Activated CD4-positive, alpha-beta memory T cell treated with anti-CD3 and anti-CD28 coated beads, Interleukin-2, amount 10 ng/mL, durations not matched to agents 7 days and 5 days (primary cell): ENCODE results near the gene NHSL1. TPM values are rescaled to one million over a fixed set of nuclear protein-coding genes. Genes with fewer than 3 reads are reported as not detected.

ENCODE experiments used
- CTCF ChIA-PET: fragments of 350-600 bp; sonication (Branson Sonifier 250); formaldehyde crosslinking; loops from one replicate; lab custom pipeline; 2021; ENCODE audit warnings: antibody characterized with exemption, inconsistent platforms; lab: Charles Lee
- POLR2A ChIA-PET: fragments of 350-600 bp; sonication (Branson Sonifier 250); formaldehyde crosslinking; loops from one replicate; lab custom pipeline; 2021; ENCODE audit warnings: antibody characterized with exemption; lab: Charles Lee
- DNase-seq: peaks from one replicate; pipeline ENCODE4 v3.0.0-alpha.2; 2020
- H3K27ac Mint-ChIP-seq: one replicate; pipeline ENCODE4 v1.8.0; 2021; ENCODE audit warnings: mild to moderate bottlenecking, mixed read lengths
- H3K27me3 Mint-ChIP-seq: one replicate; pipeline ENCODE4 v1.8.0; 2021; ENCODE audit warnings: mixed read lengths
- H3K36me3 Mint-ChIP-seq: one replicate; pipeline ENCODE4 v1.8.0; 2021; ENCODE audit warnings: low read depth, mixed read lengths
- H3K4me1 Mint-ChIP-seq: one replicate; pipeline ENCODE4 v1.8.0; 2021; ENCODE audit warnings: mixed read lengths
- H3K4me3 Mint-ChIP-seq: one replicate; pipeline ENCODE4 v1.8.0; 2021; ENCODE audit warnings: mild to moderate bottlenecking, mixed read lengths
- H3K9me3 Mint-ChIP-seq: one replicate; pipeline ENCODE4 v1.8.0; 2021; ENCODE audit warnings: mixed read lengths
- total RNA-seq, 2 experiments: library from RNA; stranded (reverse); gene quantifications; one replicate each; pipeline ENCODE4 v1.2.3, GENCODE V29; 2021

NHSL1 gene
- total RNA-seq, 2 experiments from 2014 or later, result 1.0 to 1.4 TPM

- DNase-seq, result no peak
- Mint-ChIP-seq H3K36me3 (peaks cover 2% of the 10 kb centered on the region), H3K27ac (no peak overlapping the region), H3K4me3 (no peak overlapping the region), H3K9me3 (no peaks in the 10 kb centered on the region), H3K4me1 (peaks cover 7% of the 10 kb centered on the region), H3K27me3 (peaks cover under 1% of the 10 kb centered on the region)
- CTCF ChIA-PET, result interaction anchor here (0.5 to 8.6 kb wide), 3 partner anchors 85 to 311 kb away, joined by 3 to 91 read pairs (median 74); no protein-coding TSS in a partner anchor
- POLR2A ChIA-PET, result no interaction called here
Measured at GRCh38 chr6:138424004-138424904, 75.0 kb downstream of the NHSL1 start.

DNA sequence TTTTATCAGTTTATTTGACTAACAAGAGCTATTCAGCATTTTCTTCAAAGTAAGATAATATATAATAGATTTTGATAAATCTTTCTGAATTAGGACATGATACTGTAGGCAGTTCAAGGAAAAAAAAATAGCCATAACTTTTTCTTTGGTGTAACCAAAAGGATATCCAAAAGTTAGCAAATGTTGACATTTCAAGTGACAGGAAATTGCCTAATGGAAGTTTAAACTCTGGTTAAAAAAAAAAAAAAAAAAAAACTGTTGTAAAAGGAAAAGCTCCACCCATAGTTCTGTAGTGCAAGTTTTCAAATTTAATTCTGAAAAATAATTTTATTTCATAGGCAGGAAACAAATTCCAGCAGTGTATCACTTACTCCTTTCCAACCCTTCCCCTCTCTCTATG, 76.4 kb downstream of the NHSL1 start:
- no peaks in the 10 kb centered on the region for H3K27me3 Mint-ChIP-seq
- peaks cover 16% of the 10 kb centered on the region for H3K36me3 Mint-ChIP-seq
- no peak overlapping the region for H3K4me3 Mint-ChIP-seq
- no peaks in the 10 kb centered on the region for H3K9me3 Mint-ChIP-seq
- DNase-seq, result no peak
- peaks cover 7% of the 10 kb centered on the region for H3K4me1 Mint-ChIP-seq
- no peak overlapping the region for H3K27ac Mint-ChIP-seq
- ChIA-PET CTCF (interaction anchor here (0.8 to 8.6 kb wide), 2 partner anchors 19 to 95 kb away, joined by 6 to 74 read pairs; partner anchors contain the start of gene HEBP2), POLR2A (interaction anchor here (0.6 kb wide), 1 partner anchor 84 kb away, joined by 3 read pairs; no protein-coding TSS in a partner anchor)

DNA sequence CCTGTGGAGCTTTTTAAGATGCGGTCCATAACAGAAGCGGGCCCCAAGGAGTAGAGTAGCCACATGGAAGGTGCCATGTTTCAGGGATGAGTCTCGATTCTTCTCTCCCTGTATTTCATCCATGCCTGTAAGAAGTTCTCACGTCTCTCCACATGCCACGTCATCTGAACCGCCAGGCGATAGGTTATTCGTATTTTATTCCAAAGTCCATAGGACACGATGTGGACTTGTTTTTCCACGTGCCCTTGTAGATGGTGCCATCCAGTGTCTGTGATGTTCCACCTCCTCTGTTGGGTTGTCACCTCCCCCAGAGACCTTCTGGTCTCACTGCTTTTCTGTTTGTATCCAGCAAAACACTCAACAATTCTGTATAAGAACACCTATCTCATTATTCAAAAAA, 77.7 kb downstream of the NHSL1 start:
- no peak overlapping the region for H3K27ac Mint-ChIP-seq

GRCh38 chr6:138421089-138421488, 78.2 kb downstream of the NHSL1 start:
- Mint-ChIP-seq H3K9me3 (no peaks in the 10 kb centered on the region), H3K4me1 (peaks cover 7% of the 10 kb centered on the region), H3K27me3 (no peaks in the 10 kb centered on the region), H3K36me3 (peaks cover 25% of the 10 kb centered on the region), H3K27ac (no peak overlapping the region), H3K4me3 (no peak overlapping the region)
- DNase-seq, result no peak
- ChIA-PET POLR2A (no interaction called here), CTCF (no interaction called here)

More for the DNA sequence above, 77.7 kb downstream of the NHSL1 start:
- H3K36me3 Mint-ChIP-seq, result peaks cover 23% of the 10 kb centered on the region
- POLR2A ChIA-PET, result no interaction called here
- DNase-seq, result no peak
- H3K4me3 Mint-ChIP-seq, result no peak overlapping the region
- CTCF ChIA-PET, result no interaction called here
- H3K4me1 Mint-ChIP-seq, result peaks cover 7% of the 10 kb centered on the region
- H3K27me3 Mint-ChIP-seq, result no peaks in the 10 kb centered on the region
- no peaks in the 10 kb centered on the region for H3K9me3 Mint-ChIP-seq

DNA sequence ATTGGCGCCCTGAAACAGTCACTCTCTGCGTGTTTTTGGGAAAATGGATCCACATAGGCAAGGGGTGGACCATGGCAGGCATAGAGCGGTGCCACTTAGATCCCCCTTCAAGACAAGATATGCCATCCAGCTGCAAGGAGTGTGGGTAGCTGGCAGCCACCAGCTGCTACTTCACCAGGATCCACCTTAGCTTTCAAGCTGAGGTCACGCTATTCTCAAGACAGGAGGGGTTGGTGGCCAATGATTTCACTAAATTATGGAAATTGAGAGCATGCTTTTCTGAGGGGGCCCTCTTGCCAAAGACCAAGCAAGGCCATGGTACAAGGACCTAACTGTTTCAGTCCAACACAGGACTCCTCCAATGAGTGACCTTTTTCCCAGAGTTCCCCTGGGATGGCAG, 78.9 kb downstream of the NHSL1 start:
- no peaks in the 10 kb centered on the region for H3K27me3 Mint-ChIP-seq
- H3K27ac Mint-ChIP-seq, result no peak overlapping the region
- peaks cover 27% of the 10 kb centered on the region for H3K36me3 Mint-ChIP-seq
- H3K9me3 Mint-ChIP-seq, result no peaks in the 10 kb centered on the region
- CTCF ChIA-PET, result interaction anchor here (1.0 kb wide), 1 partner anchor 14 kb away, joined by 3 read pairs; no protein-coding TSS in a partner anchor
- no peak for DNase-seq
- H3K4me3 Mint-ChIP-seq, result no peak overlapping the region
- peaks cover 7% of the 10 kb centered on the region for H3K4me1 Mint-ChIP-seq
- POLR2A ChIA-PET, result no interaction called here

DNA sequence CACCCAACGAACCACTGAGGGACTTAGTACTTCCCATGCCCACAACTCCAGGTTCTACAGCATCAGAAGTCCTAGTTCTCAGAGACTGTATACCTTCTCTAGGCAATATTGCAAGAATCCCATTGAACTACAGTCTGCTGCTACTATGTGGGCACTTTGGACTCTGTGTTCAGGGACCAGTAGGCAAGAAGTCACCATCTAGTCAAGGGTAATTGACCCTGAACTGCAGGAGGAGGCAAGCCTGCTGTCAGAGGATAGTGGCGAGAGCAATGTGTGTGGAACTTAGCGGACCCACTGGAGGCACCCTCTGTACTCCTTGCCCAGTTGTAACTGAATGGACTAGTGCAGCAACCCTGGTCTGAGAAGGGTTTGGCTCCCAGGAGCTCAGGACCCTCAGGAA, 79.5 kb downstream of the NHSL1 start:
- POLR2A ChIA-PET, result no interaction called here
- no peak for DNase-seq

DNA sequence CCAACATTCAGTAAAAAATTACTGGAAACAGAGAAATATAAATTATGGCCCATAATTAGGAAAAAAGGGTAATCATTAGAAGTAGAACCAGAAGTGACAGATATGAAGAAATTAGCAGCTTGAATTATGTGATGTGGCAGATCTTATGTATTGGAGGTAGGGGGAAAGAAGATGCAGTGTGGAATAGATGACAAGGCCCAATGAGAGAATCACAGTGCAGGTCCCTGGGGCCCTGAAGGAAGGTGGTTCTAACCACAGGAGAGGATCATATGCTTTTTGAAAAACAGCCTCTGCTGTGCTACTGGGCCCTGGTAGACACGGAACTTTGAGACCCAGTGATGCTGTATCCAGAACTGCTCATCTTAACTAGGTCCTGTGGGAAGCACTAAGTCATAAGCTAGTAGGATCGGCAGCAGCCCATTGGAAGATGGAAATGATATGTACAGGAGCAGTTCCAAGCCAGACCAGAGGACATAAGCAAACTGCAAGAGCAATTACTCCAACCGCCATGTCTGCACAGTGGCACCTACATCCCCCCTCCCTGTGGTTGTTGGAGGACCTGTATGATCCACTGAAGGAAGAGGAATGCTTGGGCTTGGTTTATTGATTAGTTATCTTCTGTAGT, 81.1 kb downstream of the NHSL1 start:
- POLR2A ChIA-PET, result interaction anchor here (1.2 kb wide), 1 partner anchor 13 kb away, joined by 3 read pairs; no protein-coding TSS in a partner anchor

More for the DNA sequence above, 79.5 kb downstream of the NHSL1 start:
- H3K9me3 Mint-ChIP-seq, result no peaks in the 10 kb centered on the region
- H3K36me3 Mint-ChIP-seq, result peaks cover 27% of the 10 kb centered on the region
- H3K4me3 Mint-ChIP-seq, result no peak overlapping the region
- peaks cover 7% of the 10 kb centered on the region for H3K4me1 Mint-ChIP-seq
- CTCF ChIA-PET, result interaction anchor here (1.0 kb wide), 1 partner anchor 13 kb away, joined by 3 read pairs; no protein-coding TSS in a partner anchor
- H3K27me3 Mint-ChIP-seq, result no peaks in the 10 kb centered on the region
- no peak overlapping the region for H3K27ac Mint-ChIP-seq

DNA sequence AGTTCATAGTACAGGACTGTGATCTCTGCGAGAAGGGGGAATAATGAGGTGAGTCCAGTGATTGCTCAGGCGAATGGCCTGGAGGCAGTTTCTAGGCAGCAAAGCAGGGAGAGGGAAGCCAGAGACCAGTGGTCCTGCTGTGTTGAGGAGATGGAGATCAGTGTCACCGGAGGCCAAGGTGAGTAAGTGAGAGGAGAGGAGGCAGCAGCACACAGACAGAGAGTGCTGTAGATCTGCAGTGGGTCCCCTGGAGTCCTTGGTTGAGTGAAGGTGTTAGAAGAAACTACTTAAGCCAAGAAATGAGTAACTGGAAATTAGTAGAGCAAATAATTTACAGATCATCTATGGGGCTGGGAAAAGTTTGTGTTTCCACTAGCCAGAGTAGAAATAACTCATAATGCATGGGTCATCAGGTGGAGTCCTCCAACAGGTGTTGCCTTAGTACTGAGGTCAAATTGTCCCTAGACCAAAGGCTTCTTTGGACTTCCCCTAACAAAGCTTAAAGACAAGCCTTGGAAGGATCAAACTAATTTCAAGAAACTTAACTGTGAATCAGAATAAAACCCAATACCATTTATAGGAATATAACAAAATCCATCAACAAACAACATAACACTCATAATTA, 81.7 kb downstream of the NHSL1 start:
- H3K4me1 Mint-ChIP-seq, result peaks cover 3% of the 10 kb centered on the region
- no peak overlapping the region for H3K27ac Mint-ChIP-seq
- peaks cover 46% of the 10 kb centered on the region for H3K36me3 Mint-ChIP-seq
- ChIA-PET CTCF (no interaction called here), POLR2A (interaction anchor here (1.2 kb wide), 1 partner anchor 12 kb away, joined by 3 read pairs; no protein-coding TSS in a partner anchor)
- H3K4me3 Mint-ChIP-seq, result no peak overlapping the region
- H3K9me3 Mint-ChIP-seq, result no peaks in the 10 kb centered on the region
- H3K27me3 Mint-ChIP-seq, result no peaks in the 10 kb centered on the region
- DNase-seq, result no peak

More for the DNA sequence above, 81.1 kb downstream of the NHSL1 start:
- Mint-ChIP-seq H3K36me3 (peaks cover 39% of the 10 kb centered on the region), H3K4me3 (no peak overlapping the region), H3K27me3 (no peaks in the 10 kb centered on the region), H3K27ac (no peak overlapping the region), H3K9me3 (no peaks in the 10 kb centered on the region), H3K4me1 (peaks cover 6% of the 10 kb centered on the region)
- CTCF ChIA-PET, result no interaction called here
- no peak for DNase-seq

GRCh38 chr6:138416206-138416605, 83.1 kb downstream of the NHSL1 start:
- DNase-seq, result no peak
- H3K9me3 Mint-ChIP-seq, result no peaks in the 10 kb centered on the region
- peaks cover 58% of the 10 kb centered on the region for H3K36me3 Mint-ChIP-seq
- no peak overlapping the region for H3K27ac Mint-ChIP-seq
- ChIA-PET POLR2A (no interaction called here), CTCF (interaction anchor here (2.8 kb wide), 1 partner anchor 13 kb away, joined by 6 read pairs; no protein-coding TSS in a partner anchor)
- H3K4me1 Mint-ChIP-seq, result peaks cover 12% of the 10 kb centered on the region
- H3K4me3 Mint-ChIP-seq, result no peak overlapping the region
- no peaks in the 10 kb centered on the region for H3K27me3 Mint-ChIP-seq

GRCh38 chr6:138415125-138415524, 84.2 kb downstream of the NHSL1 start:
- no peaks in the 10 kb centered on the region for H3K9me3 Mint-ChIP-seq
- H3K27me3 Mint-ChIP-seq, result no peaks in the 10 kb centered on the region
- peaks cover 65% of the 10 kb centered on the region for H3K36me3 Mint-ChIP-seq
- ChIA-PET CTCF (interaction anchor here (2.8 kb wide), 1 partner anchor 14 kb away, joined by 6 read pairs; no protein-coding TSS in a partner anchor), POLR2A (interaction anchor here (1.8 kb wide), 1 partner anchor 10 kb away, joined by 15 read pairs; the partner anchor contains the start of gene HEBP2)
- no peak for DNase-seq
- peaks cover 20% of the 10 kb centered on the region for H3K4me1 Mint-ChIP-seq
- H3K27ac Mint-ChIP-seq, result no peak overlapping the region
- no peak overlapping the region for H3K4me3 Mint-ChIP-seq

- DNase-seq, result no peak
- ChIA-PET POLR2A (interaction anchor here (2.0 kb wide), 1 partner anchor 45 kb away, joined by 5 read pairs; no protein-coding TSS in a partner anchor), CTCF (interaction anchor here (0.6 to 1.2 kb wide), 2 partner anchors 44 to 107 kb away, joined by 3 to 4 read pairs; no protein-coding TSS in a partner anchor)
- Mint-ChIP-seq H3K4me3 (no peak overlapping the region), H3K36me3 (peaks cover 77% of the 10 kb centered on the region), H3K27ac (peak overlapping the region; percentile 77), H3K9me3 (no peaks in the 10 kb centered on the region), H3K27me3 (no peaks in the 10 kb centered on the region), H3K4me1 (peaks cover 42% of the 10 kb centered on the region)
Measured at GRCh38 chr6:138410972-138411880, 88.1 kb downstream of the NHSL1 start.
